Astrocyte of the cerebellum (primary cell): ENCODE results near the gene CCDC149.
A peak's percentile ranks its signal among the peaks of the same experiment; 100 is the strongest.

Experiments used
- DNase-seq: peaks from one replicate; pipeline ENCODE4 v3.0.0-alpha.2; 2011; ENCODE audit warnings: low read depth
- H3K4me3 ChIP-seq: 2 replicates; pipeline ENCODE4 v1.5.1; 2011; ENCODE audit warnings: mild to moderate bottlenecking, low read depth, low read length, moderate library complexity
- CTCF ChIP-seq: IDR thresholded peaks from 2 replicates; pipeline ENCODE4 v1.5.1; 2012; ENCODE audit warnings: low read length, low read depth, moderate library complexity, mild to moderate bottlenecking; ENCODE audit errors: missing control alignments
- in situ Hi-C: cut with HindIII; loops from 2 replicates; pipeline ENCODE4 v1.10.0; 2017; ENCODE audit warnings: low sequenced_read_pairs

Gene CCDC149

GRCh38 chr4:24794480-24794879, 118.4 kb downstream of the CCDC149 start:
- H3K4me3 ChIP-seq, result no peak overlapping the region

GRCh38 chr4:24794051-24794450, 118.8 kb downstream of the CCDC149 start:
- H3K4me3 ChIP-seq, result no peak overlapping the region
- TF ChIP-seq CTCF, result no peak
- no peak for DNase-seq
- in situ Hi-C loops, result no loop called here

More at GRCh38 chr4:24794480-24794879, 118.4 kb downstream of the CCDC149 start:
- in situ Hi-C loops, result no loop called here
- no peak for DNase-seq
- no peak for TF ChIP-seq CTCF

- H3K4me3 ChIP-seq, result no peak overlapping the region
- TF ChIP-seq CTCF, result peak; percentile 43
- DNase-seq, result no peak
- in situ Hi-C loops, result no loop called here
Observed at GRCh38 chr4:24793219-24794005, 119.4 kb downstream of the CCDC149 start.

GRCh38 chr4:24792552-24792951, 120.3 kb downstream of the CCDC149 start:
- DNase-seq, result no peak
- H3K4me3 ChIP-seq, result no peak overlapping the region
- in situ Hi-C loops, result no loop called here
- no peak for TF ChIP-seq CTCF

GRCh38 chr4:24791043-24791442, 121.8 kb downstream of the CCDC149 start:
- H3K4me3 ChIP-seq, result no peak overlapping the region
- TF ChIP-seq CTCF, result no peak
- in situ Hi-C loops, result no loop called here
- no peak for DNase-seq

- no peak overlapping the region for H3K4me3 ChIP-seq
- TF ChIP-seq CTCF, result no peak
- in situ Hi-C loops, result no loop called here
- DNase-seq, result no peak
Observed at GRCh38 chr4:24783506-24783905, 129.3 kb downstream of the CCDC149 start.
